Stimulated activated CD8-positive, alpha-beta memory T cell treated with anti-CD3 and anti-CD28 coated beads, Interleukin-12 subunit alpha, Interleukin-12 subunit beta, amount 100 ng/mL, for 24 hours (primary cell): ENCODE data around the gene ABHD12.
A peak's percentile ranks its signal among the peaks of the same experiment; 100 is the strongest.
"Not testable (repeated sequence)": the region's sequence is repeated elsewhere in the genome, so short reads cannot be mapped to it uniquely, and the experiment has no call there.

Source experiments
- DNase-seq: peaks from one replicate; pipeline ENCODE4 v3.0.0-alpha.2; 2020; ENCODE audit errors: extremely low read depth

The ABHD12 gene

GRCh38 chr20:25390538-25391528 lies at the start of gene ABHD12:
TSS of gene ABHD12 (minus strand) at chr20:25390835. CDS start at chr20:25390703, 132 bp downstream.
- DNase-seq, result peak; percentile 85

GRCh38 chr20:25439328-25439727 lies 48.7 kb upstream of the ABHD12 start:
- DNase-seq, result no peak

GRCh38 chr20:25437153-25437581 lies 46.5 kb upstream of the ABHD12 start:
- no peak for DNase-seq

GRCh38 chr20:25424536-25424935 lies 33.9 kb upstream of the ABHD12 start:
- no peak for DNase-seq

GRCh38 chr20:25422032-25422431 lies 31.4 kb upstream of the ABHD12 start:
- no peak for DNase-seq

GRCh38 chr20:25421102-25421501 lies 30.5 kb upstream of the ABHD12 start:
- no peak for DNase-seq

- no peak for DNase-seq
Measured at GRCh38 chr20:25418776-25419175, 28.1 kb upstream of the ABHD12 start.

- no peak for DNase-seq
Measured at GRCh38 chr20:25408890-25409289, 18.3 kb upstream of the ABHD12 start.

- no peak for DNase-seq
Measured at GRCh38 chr20:25408170-25408547, 17.5 kb upstream of the ABHD12 start.

GRCh38 chr20:25407311-25408169 lies 16.9 kb upstream of the ABHD12 start, which contains the start of gene GINS1:
TSS of gene GINS1 (plus strand) at chr20:25407673. CDS start at chr20:25407821, 148 bp downstream.
- DNase-seq, result peak; percentile 59

GRCh38 chr20:25402583-25402982 lies 11.9 kb upstream of the ABHD12 start:
- no peak for DNase-seq

GRCh38 chr20:25400291-25400732 lies 9.7 kb upstream of the ABHD12 start:
- not testable (repeated sequence) for DNase-seq

GRCh38 chr20:25399037-25399430 lies 8.4 kb upstream of the ABHD12 start:
- no peak for DNase-seq

- DNase-seq, result no peak
Measured at GRCh38 chr20:25398376-25399036, 7.9 kb upstream of the ABHD12 start.

- DNase-seq, result no peak
Measured at GRCh38 chr20:25397821-25398220, 7.2 kb upstream of the ABHD12 start.

GRCh38 chr20:25397096-25397495 lies 6.5 kb upstream of the ABHD12 start:
- no peak for DNase-seq

- DNase-seq, result no peak
Measured at GRCh38 chr20:25394996-25395395, 4.4 kb upstream of the ABHD12 start.

GRCh38 chr20:25394276-25394675 lies 3.6 kb upstream of the ABHD12 start:
- no peak for DNase-seq

- no peak for DNase-seq
Measured at GRCh38 chr20:25389858-25390537, 637 bp downstream of the ABHD12 start.

GRCh38 chr20:25389401-25389857 lies 1.2 kb downstream of the ABHD12 start:
- DNase-seq, result no peak
